Fibroblast of the aortic adventitia (primary cell): ENCODE results near the gene TMEM39B. TPM values are rescaled to one million over a fixed set of nuclear protein-coding genes. Genes with fewer than 3 reads are reported as not detected.
A peak's percentile ranks its signal among the peaks of the same experiment; 100 is the strongest.

Experiments used
- DNase-seq: peaks from one replicate; pipeline ENCODE4 v3.0.0-alpha.2; 2010; ENCODE audit warnings: low read depth
- H3K4me3 ChIP-seq: 2 replicates; pipeline ENCODE4 v1.5.1; 2011; ENCODE audit warnings: low read depth, mild to moderate bottlenecking, control low read depth, low read length, moderate library complexity
- CTCF ChIP-seq: IDR thresholded peaks from 2 replicates; pipeline ENCODE4 v1.5.1; 2011; ENCODE audit warnings: mild to moderate bottlenecking, low read length, control low read depth, inconsistent platforms; ENCODE audit not compliant: insufficient read depth
- total RNA-seq: library from RNA; depleted of rRNA; stranded (reverse); fragments of >200 nt; gene quantifications from 2 replicates; pipeline ENCODE4 v1.2.3, GENCODE V29; 2012; ENCODE audit warnings: low replicate concordance

Gene TMEM39B
- total RNA-seq, 1 donor = 9.0 TPM

- H3K4me3 ChIP-seq = no peak overlapping the region
- TF ChIP-seq CTCF = no peak
- DNase-seq = peak; percentile 69
These were observed 28.3 kb downstream of the TMEM39B start for GRCh38 chr1:32100807-32101708.

GRCh38 chr1:32104127-32104526 is 31.4 kb downstream of the TMEM39B start:
- no peak for TF ChIP-seq CTCF
- no peak for DNase-seq
- H3K4me3 ChIP-seq = no peak overlapping the region

- H3K4me3 ChIP-seq = no peak overlapping the region
- DNase-seq = no peak
- no peak for TF ChIP-seq CTCF
These were observed 32.6 kb downstream of the TMEM39B start for GRCh38 chr1:32105338-32105737.

GRCh38 chr1:32106663-32107275 is 34.0 kb downstream of the TMEM39B start:
- no peak for TF ChIP-seq CTCF
- no peak overlapping the region for H3K4me3 ChIP-seq
- DNase-seq = no peak

GRCh38 chr1:32107742-32108661 is 35.3 kb downstream of the TMEM39B start, which contains the start of gene KPNA6:
Gene KPNA6, plus strand, starts transcription at chr1:32108056. Its CDS starts 75 bp downstream, at chr1:32108131.
- TF ChIP-seq CTCF = no peak
- H3K4me3 ChIP-seq = peak within 1 kb of the TSS; percentile 97
- peak; percentile 99 for DNase-seq

GRCh38 chr1:32111040-32111623 is 38.4 kb downstream of the TMEM39B start:
- no peak for TF ChIP-seq CTCF
- no peak overlapping the region for H3K4me3 ChIP-seq
- DNase-seq = no peak
